Measurements from ENCODE around the gene SGCD. TPM values are rescaled to one million over a fixed set of nuclear protein-coding genes. Genes with fewer than 3 reads are reported as not detected.

Gene SGCD
- total and polyA plus RNA-seq, 2 of the 4 experiments (the other 2 are of a cell fraction): 5.8 to 10.6 TPM

- WGBS, 2 experiments (ENCODE audit: extremely low coverage in 2 of 2, insufficient read length in 1 of 2): no CpG with 5 or more reads among the region's 3 CpGs
Observed at GRCh38 chr5:156597276-156597675, 270.3 kb downstream of the SGCD start.

More at GRCh38 chr5:156597276-156597675, 270.3 kb downstream of the SGCD start:
- Histone ChIP-seq H4K20me1 (ENCODE audit: insufficient read depth, low read length) (no peaks in the 10 kb centered on the region), H2BK5ac (ENCODE audit: low read depth, low read length, poor library complexity, severe bottlenecking) (no peak overlapping the region), H2AFZ (replicated peaks; ENCODE audit: low read length, poor library complexity) (no peak overlapping the region), H3K14ac (replicated peaks; ENCODE audit: low read depth, low read length) (no peak overlapping the region), H3K4ac (ENCODE audit: low read depth, low read length) (no peak overlapping the region), H2AK9ac (replicated peaks; ENCODE audit: low read depth, low read length, poor library complexity) (no peak overlapping the region), H3K9me1 (ENCODE audit: insufficient read depth, low read length) (0 out of 2 replicates have a peak, but pooled peaks cover 2% of the 10 kb centered on the region), H3K18ac (ENCODE audit: low read depth, low read length) (no peak overlapping the region), H4K8ac (ENCODE audit: low read depth in 2 of 2, low read length in 2 of 2) (no peak overlapping the region), H3K4me3 (ENCODE audit: insufficient read depth, low read depth, low read length) (no peak overlapping the region), H2BK15ac (ENCODE audit: low read depth, low read length) (no peak overlapping the region), H3K9ac (ENCODE audit: low read depth, low read length) (no peak overlapping the region), H3K79me1 (ENCODE audit: low read depth in 1 of 2, low read length in 2 of 2) (no peaks in the 10 kb centered on the region), H4K91ac (ENCODE audit: insufficient read depth, low read depth, low read length) (no peak overlapping the region), H3K27ac (ENCODE audit: insufficient read depth, low read length) (no peak overlapping the region), H3K23ac (ENCODE audit: low read depth, low read length) (no peak overlapping the region), H3K27me3 (ENCODE audit: control insufficient read depth, insufficient read depth, low read length) (no peaks in the 10 kb centered on the region), H3K9me3 (ENCODE audit: control insufficient read depth, insufficient read depth, low read length) (no peaks in the 10 kb centered on the region; the same call in 1 of the 2 replicates), H2BK20ac (ENCODE audit: low read depth, low read length) (no peak overlapping the region), H3K56ac (ENCODE audit: extremely low read depth, insufficient read depth, low read length) (no peak overlapping the region), H2AK5ac (ENCODE audit: low read depth, low read length) (no peak overlapping the region), H3K36me3 (ENCODE audit: control insufficient read depth, insufficient read depth, low read length) (peaks cover 9% of the 10 kb centered on the region; the same call in 1 of the 2 replicates), H4K5ac (ENCODE audit: low read depth, low read length) (no peak overlapping the region), H3K4me1 (ENCODE audit: control insufficient read depth, insufficient read depth, low read length) (no peaks in the 10 kb centered on the region), H3K4me2 (ENCODE audit: low read depth, low read length) (no peak overlapping the region), H2BK120ac (ENCODE audit: low read depth, low read length) (no peak overlapping the region)
- dilution Hi-C loops (cut with HindIII; ENCODE audit: low sequenced_read_pairs, unreplicated experiment) (no loop called here), intact Hi-C loops (cut with micrococcal nuclease) (no loop called here), in situ Hi-C loops (cut with MboI; ENCODE audit: low sequenced_read_pairs) (no loop called here)
- no peak for DNase-seq
- no peak for TF ChIP-seq USF2 (IDR thresholded peaks at IDR 0.05; ENCODE audit: low read depth, low read length)
- TF ChIP-seq MAZ (IDR thresholded peaks at IDR 0.05; ENCODE audit: borderline replicate concordance, low read depth, low read length): no peak
- TF ChIP-seq SMC3 (IDR thresholded peaks at IDR 0.05; ENCODE audit: low read depth, low read length): no peak
- no peak for TF ChIP-seq FOS (IDR thresholded peaks at IDR 0.05; ENCODE audit: low read depth, low read length)
- TF ChIP-seq MXI1 (IDR thresholded peaks at IDR 0.05; ENCODE audit: borderline replicate concordance, low read depth, low read length): no peak
- no peak for TF ChIP-seq NFE2L2 (IDR thresholded peaks at IDR 0.05; ENCODE audit: low read depth, low read length)
- no peak for TF ChIP-seq RAD21 (IDR thresholded peaks at IDR 0.05; ENCODE audit: low read length)
- TF ChIP-seq POLR2A (IDR thresholded peaks at IDR 0.05; ENCODE audit: low read depth, low read length): no peak
- TF ChIP-seq BHLHE40 (IDR thresholded peaks at IDR 0.05; ENCODE audit: low read depth, low read length): no peak
- TF ChIP-seq MAFK (IDR thresholded peaks at IDR 0.05; ENCODE audit: low read depth, low read length): no peak
- TF ChIP-seq CTCF (conservative IDR thresholded peaks at IDR 0.05; ENCODE audit: low read depth, low read length): no peak
- TF ChIP-seq ELK1 (IDR thresholded peaks at IDR 0.05; ENCODE audit: borderline replicate concordance, low read depth, low read length): no peak
- no TSS peak for BruUV-seq (replicated peaks)
- ChIA-PET POLR2A (ENCODE audit: unreplicated experiment) (no interaction called here), CTCF (no interaction called here)
- no peak for ATAC-seq (ENCODE audit: low read depth)

All from IMR-90 (cell line).